ENCODE data around the gene NGFR.

DNA sequence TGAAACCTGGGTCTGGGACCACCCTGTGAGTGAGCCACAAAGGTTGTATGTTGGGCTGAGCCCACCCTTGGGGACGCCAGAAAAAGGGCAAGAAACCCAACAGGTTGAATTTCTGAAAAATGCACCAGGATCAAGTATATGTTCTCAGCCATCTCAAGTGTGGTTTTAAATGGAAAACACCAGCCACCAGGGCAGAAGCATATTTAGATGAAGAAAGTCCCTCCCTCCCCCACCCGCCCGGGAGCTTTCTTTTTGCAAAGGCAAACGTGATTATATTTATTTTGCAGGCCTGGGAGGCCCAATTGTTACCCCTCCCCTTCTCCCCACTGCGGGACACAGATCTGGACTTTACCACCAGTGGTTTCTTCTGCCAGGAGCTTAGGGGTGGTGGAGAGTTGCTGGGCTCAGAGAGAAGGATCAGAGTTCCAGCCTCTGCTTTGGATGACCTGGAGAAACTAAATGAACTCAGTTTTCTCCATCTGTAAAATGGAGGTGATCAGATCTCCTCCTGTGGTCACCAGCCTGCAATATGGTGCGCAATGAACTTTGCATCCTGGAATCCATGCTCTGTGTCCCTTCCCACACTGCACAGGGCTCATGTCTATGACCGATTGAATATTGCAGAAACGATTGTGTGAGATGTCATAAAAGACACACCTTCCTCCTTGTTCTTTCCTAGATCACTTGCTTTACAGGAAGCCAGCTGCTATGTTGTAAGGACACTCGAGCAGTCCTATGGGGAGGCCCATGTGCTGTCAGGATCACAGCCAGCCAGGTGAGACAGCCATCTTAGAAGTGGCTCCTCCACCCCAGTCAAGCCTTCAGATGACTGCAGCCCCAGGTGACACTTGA is 21.0 kb upstream of the NGFR start:
- TF ChIP-seq, protein P1, sequence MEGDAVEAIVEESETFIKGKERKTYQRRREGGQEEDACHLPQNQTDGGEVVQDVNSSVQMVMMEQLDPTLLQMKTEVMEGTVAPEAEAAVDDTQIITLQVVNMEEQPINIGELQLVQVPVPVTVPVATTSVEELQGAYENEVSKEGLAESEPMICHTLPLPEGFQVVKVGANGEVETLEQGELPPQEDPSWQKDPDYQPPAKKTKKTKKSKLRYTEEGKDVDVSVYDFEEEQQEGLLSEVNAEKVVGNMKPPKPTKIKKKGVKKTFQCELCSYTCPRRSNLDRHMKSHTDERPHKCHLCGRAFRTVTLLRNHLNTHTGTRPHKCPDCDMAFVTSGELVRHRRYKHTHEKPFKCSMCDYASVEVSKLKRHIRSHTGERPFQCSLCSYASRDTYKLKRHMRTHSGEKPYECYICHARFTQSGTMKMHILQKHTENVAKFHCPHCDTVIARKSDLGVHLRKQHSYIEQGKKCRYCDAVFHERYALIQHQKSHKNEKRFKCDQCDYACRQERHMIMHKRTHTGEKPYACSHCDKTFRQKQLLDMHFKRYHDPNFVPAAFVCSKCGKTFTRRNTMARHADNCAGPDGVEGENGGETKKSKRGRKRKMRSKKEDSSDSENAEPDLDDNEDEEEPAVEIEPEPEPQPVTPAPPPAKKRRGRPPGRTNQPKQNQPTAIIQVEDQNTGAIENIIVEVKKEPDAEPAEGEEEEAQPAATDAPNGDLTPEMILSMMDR (conservative IDR thresholded peaks at IDR 0.05 in 1 of 2, IDR thresholded peaks at IDR 0.05 in 1 of 2; ENCODE audit: extremely low read depth in 1 of 2, insufficient read depth in 1 of 2, low read depth in 1 of 2, low read length in 2 of 2): no peak
- TF ChIP-seq EZH2 (IDR thresholded peaks at IDR 0.05; ENCODE audit: borderline replicate concordance, low read length): no peak
